HG03064 (cell line): ENCODE measurements around the gene MOB3B.
"Not testable (repeated sequence)": the region's sequence is repeated elsewhere in the genome, so short reads cannot be mapped to it uniquely, and the experiment has no call there.

ENCODE experiments used
- ATAC-seq: cut with Tn5 transposase; IDR thresholded peaks from one replicate; pipeline ENCODE4 v1.9.1; 2021; ENCODE audit warnings: low read depth; ENCODE audit not compliant: unreplicated experiment

MOB3B gene

GRCh38 chr9:27519466-27520465 is 9.8 kb downstream of the MOB3B start:
- ATAC-seq: no peak

GRCh38 chr9:27518809-27519208 is 10.8 kb downstream of the MOB3B start:
- ATAC-seq: no peak

- no peak for ATAC-seq
These were observed 11.6 kb downstream of the MOB3B start for GRCh38 chr9:27518006-27518405.

GRCh38 chr9:27514551-27514950 is 15.1 kb downstream of the MOB3B start:
- no peak for ATAC-seq

- no peak for ATAC-seq
These were observed 17.8 kb downstream of the MOB3B start for GRCh38 chr9:27511771-27512170.

- ATAC-seq: no peak
These were observed 18.8 kb downstream of the MOB3B start for GRCh38 chr9:27510780-27511179.

- ATAC-seq: no peak
These were observed 22.6 kb downstream of the MOB3B start for GRCh38 chr9:27506981-27507380.

- no peak for ATAC-seq
These were observed 23.9 kb downstream of the MOB3B start for GRCh38 chr9:27505744-27506161.

- no peak for ATAC-seq
These were observed 25.4 kb downstream of the MOB3B start for GRCh38 chr9:27504259-27504658.

GRCh38 chr9:27503623-27504022 is 26.0 kb downstream of the MOB3B start:
- ATAC-seq: no peak

GRCh38 chr9:27500902-27501301 is 28.7 kb downstream of the MOB3B start:
- not testable (repeated sequence) for ATAC-seq

- ATAC-seq: no peak
These were observed 30.2 kb downstream of the MOB3B start for GRCh38 chr9:27499451-27499850.

- no peak for ATAC-seq
These were observed 31.7 kb downstream of the MOB3B start for GRCh38 chr9:27497883-27498417.

GRCh38 chr9:27496135-27496504 is 33.5 kb downstream of the MOB3B start:
- ATAC-seq: no peak

GRCh38 chr9:27495480-27496134 is 34.0 kb downstream of the MOB3B start:
- no peak for ATAC-seq

- no peak for ATAC-seq
These were observed 38.5 kb downstream of the MOB3B start for GRCh38 chr9:27491154-27491553.

GRCh38 chr9:27489087-27489876 is 40.3 kb downstream of the MOB3B start:
- peak; percentile 71 for ATAC-seq

GRCh38 chr9:27487927-27488326 is 41.7 kb downstream of the MOB3B start:
- no peak for ATAC-seq

- ATAC-seq: no peak
These were observed 42.4 kb downstream of the MOB3B start for GRCh38 chr9:27487128-27487640.

- peak; percentile 87 for ATAC-seq
These were observed 44.5 kb downstream of the MOB3B start for GRCh38 chr9:27485158-27485557.
